NCI-H1048 (cell line): ENCODE results near the gene C16orf95.
"Not testable (repeated sequence)": the region's sequence is repeated elsewhere in the genome, so short reads cannot be mapped to it uniquely, and the experiment has no call there.

Experiments
- DNase-seq: peaks from one replicate; lab custom pipeline; 2025; lab: John Stamatoyannopoulos, UW

C16orf95 gene

GRCh38 chr16:87316923-87317749, at the start of gene C16orf95:
C16orf95 (minus strand) TSS chr16:87317392; CDS start chr16:87317242, 150 bp downstream.
- peak; percentile 69 for DNase-seq

GRCh38 chr16:87366930-87367329, 49.7 kb upstream of the C16orf95 start:
- no peak for DNase-seq

GRCh38 chr16:87366288-87366687, 49.1 kb upstream of the C16orf95 start:
- no peak for DNase-seq

GRCh38 chr16:87365021-87365713, 48.0 kb upstream of the C16orf95 start:
- DNase-seq, result no peak

- no peak for DNase-seq
Observed at GRCh38 chr16:87363771-87364455, 46.7 kb upstream of the C16orf95 start.

- DNase-seq, result not testable (repeated sequence)
Observed at GRCh38 chr16:87362828-87363559, 45.8 kb upstream of the C16orf95 start.

DNA sequence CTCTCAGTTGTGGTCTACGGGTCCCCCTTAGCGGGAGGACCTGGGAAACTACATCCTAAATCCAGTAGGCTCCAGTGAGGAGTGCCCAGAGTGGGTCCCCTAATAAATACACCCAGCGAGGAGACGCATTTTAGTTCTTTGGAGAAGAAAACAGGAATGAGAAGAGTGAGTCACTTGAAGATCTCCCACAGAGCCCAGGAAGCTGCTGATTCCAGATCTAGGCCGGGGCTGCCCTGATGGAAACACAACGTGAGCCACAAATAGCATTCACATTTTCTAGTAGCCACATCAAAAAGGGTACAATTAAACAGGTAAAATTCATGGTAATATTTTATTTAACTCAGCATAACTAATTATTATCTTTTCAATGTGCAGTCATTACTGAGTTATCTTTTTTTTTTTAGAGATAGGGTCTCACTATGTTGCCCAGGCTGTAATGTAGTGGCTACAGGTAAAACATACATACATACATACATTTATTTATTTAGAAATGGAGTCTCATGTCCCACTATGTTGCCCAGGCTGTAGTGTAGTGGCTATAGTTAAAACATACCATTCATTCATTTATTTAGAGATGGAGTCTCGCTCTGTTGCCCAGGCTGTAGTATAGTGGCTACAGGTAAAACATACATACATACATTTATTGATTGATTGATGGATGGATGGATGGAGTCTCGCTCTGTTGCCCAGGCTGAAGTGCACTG, 44.9 kb upstream of the C16orf95 start:
- no peak for DNase-seq

DNA sequence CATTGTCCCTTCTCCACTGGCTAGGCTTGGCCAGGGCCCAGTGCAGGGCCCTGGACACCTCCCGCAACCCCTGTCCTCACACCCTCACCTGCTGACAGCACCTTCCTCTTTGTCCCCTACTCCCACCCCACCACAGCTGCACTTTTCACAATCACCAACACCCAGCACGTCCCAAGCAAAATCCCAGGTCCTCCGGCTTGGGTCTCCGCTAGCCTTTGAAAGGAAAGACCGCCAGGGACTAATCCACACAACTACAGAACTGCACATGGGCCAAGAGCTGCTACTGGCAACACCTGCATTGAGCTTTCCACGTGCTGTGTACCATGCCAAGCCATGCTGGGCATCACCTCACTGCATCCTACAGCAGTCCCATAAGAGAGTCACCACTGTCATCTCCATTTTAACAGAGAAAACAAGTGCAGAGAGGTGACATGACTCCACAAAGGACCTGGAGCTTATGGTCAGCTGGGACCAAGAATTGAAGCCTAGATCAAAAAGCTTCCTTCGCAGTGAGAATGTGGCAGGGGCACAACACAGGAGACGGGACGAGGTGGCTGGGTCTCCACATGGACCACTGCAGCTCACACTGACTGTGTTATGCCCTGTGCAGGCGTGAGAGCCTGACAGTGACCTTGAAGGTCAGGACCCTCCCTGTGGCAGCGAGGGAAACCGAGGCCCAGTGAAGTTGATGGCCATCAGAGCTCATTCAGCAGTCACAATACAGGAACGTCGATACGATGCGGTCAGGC, 43.8 kb upstream of the C16orf95 start:
- no peak for DNase-seq

DNA sequence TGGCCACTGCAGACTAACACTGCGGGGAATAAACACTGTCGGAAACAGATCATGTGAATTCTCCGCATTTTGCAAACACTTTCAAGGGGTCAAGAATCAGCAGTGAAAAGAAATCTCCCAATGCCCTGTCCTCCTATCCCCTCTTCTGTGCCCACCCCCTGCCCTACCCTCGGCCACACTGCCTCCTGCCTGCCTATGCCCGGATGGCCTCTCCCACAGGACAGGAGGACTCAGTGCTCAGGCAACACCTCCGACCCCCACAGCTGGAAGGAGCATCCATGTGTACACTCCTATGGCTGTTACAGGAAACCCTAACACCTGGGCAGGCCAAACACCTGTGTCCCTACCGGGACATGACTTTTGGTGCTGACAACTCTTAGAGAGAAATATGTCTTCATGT, 41.9 kb upstream of the C16orf95 start:
- DNase-seq, result no peak

DNA sequence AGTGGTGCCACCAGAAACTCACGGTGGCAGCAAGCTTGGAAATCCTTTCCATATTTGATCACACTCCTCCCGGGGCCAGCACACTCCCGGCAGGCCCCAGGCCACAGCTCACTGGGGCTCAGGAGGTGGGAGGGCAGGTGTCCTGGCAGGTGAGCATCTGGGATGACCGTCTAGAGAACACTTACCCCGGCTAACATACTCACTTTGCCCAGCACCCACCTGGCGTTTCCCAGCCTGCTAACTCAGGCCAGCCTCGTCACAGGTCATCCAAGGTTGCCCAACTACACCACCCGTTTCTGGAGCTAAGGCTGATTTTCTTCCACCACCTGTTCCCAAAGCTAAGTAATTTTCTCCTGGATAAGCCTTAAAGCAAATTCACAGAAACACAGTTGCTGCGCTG, 41.5 kb upstream of the C16orf95 start:
- DNase-seq, result no peak

- no peak for DNase-seq
Observed at GRCh38 chr16:87358250-87358649, 41.1 kb upstream of the C16orf95 start.

DNA sequence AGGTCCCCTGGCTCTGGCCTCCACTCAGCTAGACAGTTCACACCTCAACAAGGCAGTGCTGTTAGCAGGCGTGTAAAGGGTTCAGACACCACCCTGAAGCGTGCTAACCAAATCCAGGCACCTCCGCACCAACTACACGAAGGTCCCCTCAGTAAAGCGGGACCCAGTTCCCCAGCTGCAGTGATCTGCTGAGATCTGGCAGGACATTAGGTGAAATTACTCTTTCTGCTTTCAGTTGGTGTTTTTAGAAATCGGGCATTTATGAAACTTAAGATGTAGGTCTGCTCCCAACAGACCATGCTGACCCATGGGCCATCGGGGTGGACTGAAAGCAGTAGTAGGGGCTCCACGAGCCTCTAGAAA, 39.3 kb upstream of the C16orf95 start:
- no peak for DNase-seq

DNA sequence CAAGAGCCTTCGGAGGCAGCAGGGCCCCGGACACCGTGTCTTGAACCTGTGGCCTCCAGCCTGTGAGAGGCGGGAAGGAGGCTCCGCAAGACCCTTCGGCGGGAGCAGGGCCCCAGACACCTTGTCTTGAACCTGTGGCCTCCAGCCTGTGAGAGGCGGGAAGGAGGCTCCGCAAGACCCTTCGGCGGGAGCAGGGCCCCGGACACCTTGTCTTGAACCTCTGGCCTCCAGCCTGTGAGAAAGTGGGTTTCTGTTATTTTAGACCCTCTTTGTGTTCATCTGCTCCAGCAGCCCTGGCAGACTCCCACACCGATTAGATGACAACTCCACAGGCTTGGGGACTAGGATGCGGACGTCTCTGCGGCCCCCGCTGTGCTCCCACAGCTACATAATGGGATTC, 36.4 kb upstream of the C16orf95 start:
- no peak for DNase-seq

DNA sequence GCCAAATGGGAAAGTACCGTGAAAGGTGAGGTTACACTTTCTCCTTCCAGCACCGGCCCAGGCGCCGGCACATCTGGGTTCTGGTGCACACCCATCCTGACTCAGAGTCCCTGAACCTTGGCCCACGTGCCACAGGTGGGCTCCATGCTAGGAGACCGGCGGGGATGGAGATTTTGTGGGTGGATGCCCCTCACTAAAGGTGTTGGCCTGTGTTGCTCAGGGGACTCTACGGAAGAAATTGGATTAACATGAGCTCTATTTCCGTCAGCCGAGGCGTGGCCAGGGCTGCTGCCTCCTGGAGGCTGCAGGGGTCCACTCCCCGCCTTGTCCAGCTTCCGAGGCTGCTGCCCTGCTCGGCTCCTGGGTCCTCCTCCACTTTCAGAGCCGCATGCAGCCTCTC, 35.6 kb upstream of the C16orf95 start:
- no peak for DNase-seq

DNA sequence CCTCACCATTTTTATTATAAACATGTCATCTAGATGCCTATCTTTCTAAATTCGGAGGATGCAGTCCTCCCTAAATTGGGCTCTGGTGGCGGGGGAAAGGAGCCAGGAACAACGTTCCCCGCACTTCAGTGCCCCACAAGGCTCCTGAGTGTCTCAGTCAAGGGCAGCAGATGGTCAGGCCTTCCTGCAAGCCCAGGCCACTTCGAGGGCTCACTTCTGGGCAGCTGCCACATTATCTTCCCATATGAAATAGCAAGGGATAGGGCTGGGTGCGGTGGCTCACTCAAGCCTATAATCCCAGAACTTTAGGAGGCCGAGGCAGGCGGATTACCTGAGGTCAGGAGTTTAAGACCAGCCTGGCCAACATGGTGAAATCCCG, 34.1 kb upstream of the C16orf95 start:
- DNase-seq, result no peak

DNA sequence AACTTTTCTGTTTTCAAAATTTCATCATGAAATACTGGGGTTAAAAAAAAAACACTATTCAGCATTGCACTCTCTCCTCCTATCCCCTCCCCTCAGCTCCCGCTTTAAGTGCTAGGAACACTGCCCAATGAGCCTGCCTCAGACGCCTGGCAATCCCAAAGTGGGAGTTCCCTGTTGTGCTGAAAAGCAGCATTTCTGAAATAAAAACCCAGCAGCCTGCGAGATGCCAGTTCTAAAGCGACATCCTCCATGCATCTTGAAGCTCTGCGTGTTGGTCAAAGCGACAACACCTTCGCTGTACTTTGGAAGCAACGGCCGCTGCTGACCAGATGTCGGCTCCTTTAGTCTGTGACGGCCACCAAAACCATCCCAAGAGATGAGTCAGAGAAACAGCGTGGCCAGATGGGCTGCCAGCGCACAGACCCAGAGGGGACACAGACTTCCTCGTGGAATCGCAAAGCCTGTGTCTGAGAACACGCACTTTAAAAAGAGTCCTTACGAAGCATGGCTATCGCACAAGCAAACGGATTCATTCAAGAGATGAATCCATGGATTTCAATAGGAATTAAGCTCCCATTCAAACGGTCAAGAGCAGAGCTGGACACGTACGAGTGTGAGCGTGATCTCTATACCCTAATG, 33.6 kb upstream of the C16orf95 start:
- no peak for DNase-seq

DNA sequence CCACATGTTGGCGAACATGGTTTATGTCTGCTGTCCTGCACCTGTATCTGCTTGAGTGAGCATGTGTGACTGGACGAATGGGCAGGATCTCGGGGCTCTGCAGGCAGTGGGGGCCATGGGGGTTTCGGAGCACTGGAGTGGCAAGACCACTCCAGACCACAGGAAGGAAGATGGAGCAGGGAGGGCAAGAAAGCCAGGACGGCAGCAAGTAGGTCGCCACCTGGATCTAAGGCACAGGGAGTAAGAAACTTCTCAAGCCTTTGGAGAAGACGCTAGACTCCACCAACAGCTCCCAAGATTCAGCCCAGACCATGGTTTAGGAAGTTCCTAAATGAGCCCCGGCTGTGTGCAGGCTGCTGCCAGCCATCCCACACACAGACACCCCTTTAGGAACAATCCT, 32.8 kb upstream of the C16orf95 start:
- no peak for DNase-seq

GRCh38 chr16:87348616-87349157, 31.5 kb upstream of the C16orf95 start:
- DNase-seq, result no peak

GRCh38 chr16:87347932-87348615, 30.9 kb upstream of the C16orf95 start:
- no peak for DNase-seq
